Stimulated activated naive CD8-positive, alpha-beta T cell treated with anti-CD3 and anti-CD28 coated beads, Interleukin-15, amount 100 ng/mL, for 72 hours (primary cell): Measurements from ENCODE around the gene MICA.
A peak's percentile ranks its signal among the peaks of the same experiment; 100 is the strongest.
"Not testable (repeated sequence)": the region's sequence is repeated elsewhere in the genome, so short reads cannot be mapped to it uniquely, and the experiment has no call there.

ENCODE experiments used
- ATAC-seq: fragments of 150-1000 bp; cut with Tn5 transposase; 2 replicates; pipeline ENCODE4 v1.10.0; 2021; ENCODE audit warnings: mild to moderate bottlenecking, moderate library complexity
- DNase-seq, 2 donors: peaks; one replicate each; pipeline ENCODE4 v3.0.0; 2021 to 2022
- H3K27ac Mint-ChIP-seq, 2 donors: one replicate each; pipeline ENCODE4 v1.8.0; 2022; ENCODE audit warnings: mild to moderate bottlenecking in 2 of 2, mixed read lengths in 2 of 2, moderate library complexity in 2 of 2
- H3K27me3 Mint-ChIP-seq: one replicate; pipeline ENCODE4 v1.8.0; 2022; ENCODE audit warnings: mixed read lengths
- H3K4me1 Mint-ChIP-seq: one replicate; pipeline ENCODE4 v1.8.0; 2022; ENCODE audit warnings: mild to moderate bottlenecking, mixed read lengths
- H3K4me3 Mint-ChIP-seq, 2 donors: one replicate each; pipeline ENCODE4 v1.8.0; 2022; ENCODE audit warnings: mild to moderate bottlenecking in 2 of 2, mixed read lengths in 2 of 2, moderate library complexity in 1 of 2
- H3K9me3 Mint-ChIP-seq, 2 donors: one replicate each; pipeline ENCODE4 v1.8.0; 2022; ENCODE audit warnings: mixed read lengths in 2 of 2

MICA gene

DNA sequence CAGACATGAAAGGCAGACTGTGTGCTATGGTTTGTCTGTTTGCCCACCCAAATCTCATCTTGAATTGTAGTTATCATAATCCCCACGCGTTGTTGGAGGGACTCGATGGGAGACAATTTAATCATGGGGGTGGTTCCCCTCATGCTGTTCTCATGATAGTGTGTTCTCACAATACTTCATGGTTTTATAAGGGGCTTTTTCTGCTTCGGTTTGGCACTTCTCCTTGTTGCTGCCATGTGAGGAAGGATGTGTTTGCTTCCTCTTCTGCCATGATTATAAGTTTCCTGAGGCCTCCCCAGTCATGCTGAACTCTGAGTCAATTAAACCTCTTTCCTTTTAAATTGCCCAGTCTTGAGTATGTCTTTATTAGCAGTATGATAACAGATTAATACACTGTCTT, 47.4 kb downstream of the MICA start:
- H3K4me1 Mint-ChIP-seq, result no peaks in the 10 kb centered on the region
- H3K27me3 Mint-ChIP-seq, result peaks cover 10% of the 10 kb centered on the region
- H3K4me3 Mint-ChIP-seq, result no peak overlapping the region

DNA sequence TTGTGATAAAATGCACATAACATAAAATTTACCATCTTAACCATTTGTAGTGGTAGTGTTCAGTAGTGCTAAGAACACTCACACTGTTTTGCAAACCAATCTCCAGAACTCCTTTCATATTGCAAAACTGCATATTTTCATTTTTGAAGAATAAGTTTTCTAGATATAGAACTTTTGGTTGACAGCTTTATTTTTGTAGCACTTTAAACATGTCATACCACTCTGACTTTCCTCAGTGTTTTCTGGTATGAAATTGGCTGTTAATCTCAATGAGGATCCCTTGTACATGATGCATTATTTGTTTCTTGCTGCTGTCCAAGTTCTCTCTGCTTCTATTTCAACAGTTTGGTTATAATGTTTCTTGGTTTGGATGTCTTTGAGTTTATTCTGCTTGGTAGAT, 49.5 kb downstream of the MICA start:
- DNase-seq, result no peak
- H3K4me3 Mint-ChIP-seq, result no peak overlapping the region
- H3K27me3 Mint-ChIP-seq, result peaks cover 10% of the 10 kb centered on the region
- H3K9me3 Mint-ChIP-seq, result peaks cover 0 to 9% of the 10 kb centered on the region in 2 donors
- ATAC-seq, result no peak
- no peaks in the 10 kb centered on the region for H3K4me1 Mint-ChIP-seq
- H3K27ac Mint-ChIP-seq, result no peak overlapping the region

More for the DNA sequence above, 47.4 kb downstream of the MICA start:
- no peak for DNase-seq
- Mint-ChIP-seq H3K27ac (no peak overlapping the region), H3K9me3 (peaks cover 0 to 9% of the 10 kb centered on the region in 2 donors)
- no peak for ATAC-seq

DNA sequence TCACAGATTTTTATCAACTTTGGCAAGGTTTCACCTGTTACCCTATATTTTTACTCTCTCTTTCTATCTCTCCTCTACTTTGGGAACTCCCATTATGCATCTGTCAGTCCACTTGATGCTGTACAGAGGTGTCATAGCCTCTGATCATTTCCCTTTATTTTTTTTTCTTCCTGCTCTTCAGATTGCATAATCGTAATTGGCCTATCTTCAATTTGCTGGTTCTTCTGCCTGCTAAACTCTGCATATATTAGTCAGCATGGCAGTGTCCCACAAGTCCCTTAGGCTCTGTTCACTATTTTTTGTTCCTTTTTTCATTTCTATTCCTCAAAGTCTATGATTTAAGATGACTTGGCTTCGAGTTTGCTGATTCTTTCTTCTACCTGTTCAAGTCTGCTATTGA, 49.9 kb downstream of the MICA start:
- Mint-ChIP-seq H3K4me1 (no peaks in the 10 kb centered on the region), H3K4me3 (no peak overlapping the region), H3K27me3 (peaks cover 10% of the 10 kb centered on the region), H3K9me3 (peaks cover 0 to 9% of the 10 kb centered on the region in 2 donors), H3K27ac (no peak overlapping the region)
- ATAC-seq, result no peak
- no peak for DNase-seq

DNA sequence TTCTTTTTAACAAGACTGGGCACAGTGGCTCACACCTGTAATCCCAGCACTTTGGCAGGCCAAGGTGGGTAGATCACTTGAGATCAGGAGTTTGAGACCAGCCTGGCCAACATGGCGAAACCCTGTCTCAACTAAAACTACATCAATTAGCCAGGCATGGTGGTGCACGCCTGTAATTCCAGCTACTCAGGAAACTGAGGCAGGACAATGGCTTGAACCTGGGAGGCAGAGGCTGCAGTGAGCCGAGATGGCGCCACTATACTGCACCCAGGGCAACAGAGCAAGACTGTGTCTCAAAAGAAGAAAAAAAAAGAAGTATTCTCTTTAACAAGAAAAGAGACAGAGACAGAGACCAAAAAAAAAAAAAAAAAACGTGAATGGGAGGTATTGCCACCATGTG, 56.5 kb downstream of the MICA start:
- H3K27ac Mint-ChIP-seq, ATAC-seq, H3K27me3 Mint-ChIP-seq, H3K9me3 Mint-ChIP-seq, DNase-seq, H3K4me3 Mint-ChIP-seq: not testable (repeated sequence)
- H3K4me1 Mint-ChIP-seq, result peaks cover 29% of the 10 kb centered on the region

DNA sequence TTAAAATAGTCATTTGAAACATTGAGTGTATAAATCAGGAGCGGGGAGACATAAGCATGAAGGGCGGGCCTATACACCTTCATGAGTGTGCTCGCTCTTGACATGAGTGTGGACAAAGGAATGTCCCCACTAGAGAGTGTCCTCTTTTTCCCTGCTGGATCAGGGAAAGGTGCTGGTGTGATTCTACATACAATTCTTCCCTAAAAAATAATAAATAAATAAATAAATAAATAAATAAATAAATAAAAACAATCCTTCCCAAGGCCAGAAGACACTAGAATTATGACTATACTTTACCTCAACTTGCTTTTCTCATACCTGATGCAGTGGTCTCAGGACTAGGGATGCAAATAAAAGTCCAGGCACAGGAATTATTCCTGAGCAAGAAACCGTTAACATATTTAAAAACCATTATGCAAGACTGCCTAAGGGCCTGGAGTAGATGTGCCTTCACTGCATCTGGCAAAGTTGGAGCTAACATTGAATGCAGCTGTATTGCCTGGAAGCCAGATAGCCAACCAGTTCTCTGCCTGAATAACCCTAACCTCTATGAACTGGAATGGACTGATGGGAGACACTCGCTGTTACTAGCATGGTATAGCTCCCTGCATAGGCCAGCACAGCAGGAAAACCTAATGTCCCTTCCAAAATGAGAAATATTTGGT, 57.1 kb downstream of the MICA start:
- peaks cover 35% of the 10 kb centered on the region for H3K4me1 Mint-ChIP-seq
- H3K9me3 Mint-ChIP-seq, result no peaks in the 10 kb centered on the region
- no peak overlapping the region for H3K4me3 Mint-ChIP-seq
- DNase-seq (no peak), ATAC-seq (no peak)
- H3K27ac Mint-ChIP-seq, result no peak overlapping the region
- no peaks in the 10 kb centered on the region for H3K27me3 Mint-ChIP-seq

DNA sequence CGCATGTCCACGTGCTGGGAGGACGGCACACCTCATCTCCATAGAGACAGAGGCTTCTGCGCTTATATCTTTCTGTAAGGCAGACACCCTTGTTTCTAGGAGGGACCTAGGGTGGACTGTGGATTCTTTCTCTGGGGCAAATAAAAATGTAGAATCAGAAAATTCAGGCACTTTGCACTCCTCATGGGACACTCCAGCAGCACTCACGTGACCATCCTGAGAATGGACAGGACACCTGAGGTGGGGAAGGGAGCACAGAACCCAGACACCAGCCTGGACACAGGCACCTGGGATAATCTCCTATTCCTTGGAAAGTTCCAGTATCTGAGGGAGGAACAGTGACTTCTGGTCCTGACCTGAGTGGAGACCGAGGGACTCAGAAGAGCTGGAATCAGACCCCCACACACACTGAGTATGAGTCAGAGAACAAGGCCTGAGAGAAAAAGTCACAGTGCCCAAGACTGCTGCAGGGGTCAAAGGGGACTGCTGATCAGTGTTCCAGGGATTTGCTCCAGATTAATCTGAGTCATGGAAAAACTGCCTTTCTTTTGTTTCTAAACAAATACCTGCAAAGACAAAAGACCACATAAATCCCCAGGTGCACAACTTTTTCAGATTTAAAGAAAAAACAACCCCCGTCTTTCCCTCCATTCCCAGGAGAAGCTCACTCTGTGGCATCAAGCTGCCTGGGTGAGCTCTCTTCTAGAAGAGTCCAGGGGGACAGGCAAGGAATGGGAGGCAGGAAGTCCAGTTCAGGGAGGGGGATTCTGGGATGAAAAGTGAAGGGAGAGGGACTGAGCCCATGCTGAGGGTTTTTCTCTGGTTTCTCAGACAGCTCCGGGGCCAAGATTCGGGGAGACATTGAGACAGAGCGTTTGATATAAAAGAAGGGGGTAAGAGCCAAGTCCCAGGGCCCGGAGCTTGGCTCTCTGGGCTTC, 58.9 kb downstream of the MICA start:
- H3K4me1 Mint-ChIP-seq, result peaks cover 53% of the 10 kb centered on the region
- DNase-seq (no peak), ATAC-seq (no peak)
- no peaks in the 10 kb centered on the region for H3K9me3 Mint-ChIP-seq
- no peaks in the 10 kb centered on the region for H3K27me3 Mint-ChIP-seq
- H3K4me3 Mint-ChIP-seq, result peak overlapping the region; percentile 100
- peak overlapping the region; percentile 100 for H3K27ac Mint-ChIP-seq

DNA sequence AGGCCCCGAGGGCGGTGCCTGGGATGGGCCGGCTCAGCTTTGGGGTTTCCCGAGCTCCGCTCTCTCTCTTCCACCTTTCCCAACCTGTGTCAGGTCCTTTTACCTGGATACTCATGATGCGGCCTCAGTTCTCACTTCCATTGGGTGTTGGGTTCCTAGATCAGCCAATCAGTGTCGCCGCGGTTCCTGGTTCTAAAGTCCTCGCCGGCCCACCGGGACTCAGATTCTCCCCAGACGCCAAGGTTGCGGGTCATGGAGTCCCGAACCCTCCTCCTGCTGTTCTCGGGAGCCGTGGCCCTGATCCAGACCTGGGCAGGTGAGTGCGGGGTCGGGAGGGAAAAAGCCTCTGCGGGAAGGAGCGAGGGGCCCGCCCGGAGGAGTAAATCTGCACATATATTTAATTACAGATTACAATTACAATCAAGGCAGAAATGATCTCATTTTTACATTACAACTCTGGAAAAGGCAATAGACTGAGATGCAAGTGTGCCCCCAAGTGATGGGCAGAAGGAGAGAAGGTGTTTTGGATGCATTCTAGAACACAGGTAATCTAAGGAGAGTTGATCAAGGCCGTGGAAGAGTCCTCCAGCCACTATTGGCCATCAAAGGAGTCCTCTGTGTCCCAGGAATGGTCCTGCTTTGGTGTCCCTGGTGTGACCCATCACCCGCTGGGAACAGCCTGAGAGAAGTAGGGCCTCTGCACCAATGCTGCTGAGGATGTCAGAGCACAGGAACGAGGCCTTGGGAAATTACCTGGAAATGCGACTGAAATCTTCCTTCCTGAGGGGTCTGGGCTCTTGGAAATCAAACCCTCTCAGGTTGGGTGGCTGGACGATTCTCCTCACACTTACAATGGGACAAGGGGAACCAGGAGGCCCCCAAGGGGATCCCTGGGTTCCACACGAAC, 59.8 kb downstream of the MICA start:
- Mint-ChIP-seq H3K4me1 (peaks cover 63% of the 10 kb centered on the region), H3K27me3 (no peaks in the 10 kb centered on the region), H3K9me3 (no peaks in the 10 kb centered on the region), H3K27ac (peak overlapping the region; percentile 100), H3K4me3 (peak overlapping the region; percentile 100)
- DNase-seq, result peak; percentile 84 to 93
- ATAC-seq, result peak; percentile 95

DNA sequence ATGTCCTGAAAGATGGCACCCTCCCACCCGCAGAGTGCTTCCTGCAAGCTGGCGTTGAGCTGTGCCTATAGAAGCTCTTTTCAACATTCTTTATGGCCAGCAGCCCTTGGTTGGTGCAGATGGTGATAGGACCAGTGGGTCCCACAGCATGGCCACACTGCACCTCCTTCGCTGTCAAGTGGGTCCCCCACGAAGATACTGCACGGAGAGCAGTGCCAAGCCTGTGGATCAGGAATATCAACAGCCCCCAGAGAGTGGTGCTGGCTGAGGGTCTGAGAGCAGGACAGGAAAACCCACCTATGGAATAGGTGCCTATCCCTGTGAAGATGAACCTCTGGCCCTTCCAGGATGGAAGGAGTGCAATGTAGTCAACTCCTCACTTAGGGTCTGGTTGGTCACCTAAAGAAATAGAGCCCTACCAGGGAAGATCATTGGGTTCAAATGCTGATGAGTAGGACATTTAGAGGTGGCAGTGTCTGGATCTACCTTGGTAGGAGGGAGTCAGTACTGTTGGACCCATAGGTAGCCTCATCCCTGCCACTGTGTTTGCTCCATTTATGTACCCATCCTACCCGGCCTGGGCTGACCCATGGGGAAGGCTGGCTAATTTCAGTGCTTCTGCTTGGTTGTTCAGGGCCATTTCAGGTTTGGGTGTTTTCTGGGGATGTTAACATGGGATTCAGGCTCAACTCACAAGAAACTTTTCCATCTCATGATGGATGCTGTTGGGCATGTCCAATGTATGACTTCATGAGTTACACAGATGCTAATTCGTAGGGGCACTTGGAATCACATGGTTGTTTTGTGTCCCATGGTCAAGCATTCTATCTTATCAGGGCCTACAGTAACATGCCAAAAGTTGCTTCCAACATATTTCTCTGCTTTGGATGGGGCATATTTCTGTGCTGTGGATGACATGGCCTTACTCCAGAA, 61.1 kb downstream of the MICA start:
- DNase-seq (peak in 1 of 2 donors; percentile 15), ATAC-seq (no peak)
- peaks cover 76% of the 10 kb centered on the region for H3K4me1 Mint-ChIP-seq
- peak overlapping the region; percentile 100 for H3K4me3 Mint-ChIP-seq
- H3K27me3 Mint-ChIP-seq, result no peaks in the 10 kb centered on the region
- peak overlapping the region; percentile 100 for H3K27ac Mint-ChIP-seq
- no peaks in the 10 kb centered on the region for H3K9me3 Mint-ChIP-seq
